DMS153 (cell line): Measurements from ENCODE around the gene MACROD2.
"Not testable (repeated sequence)": the region's sequence is repeated elsewhere in the genome, so short reads cannot be mapped to it uniquely, and the experiment has no call there.

ENCODE experiments used
- DNase-seq: peaks from one replicate; lab custom pipeline; 2025; lab: John Stamatoyannopoulos, UW

The MACROD2 gene

GRCh38 chr20:15742627-15743026 lies 1747.3 kb downstream of the MACROD2 start:
- DNase-seq, result no peak

GRCh38 chr20:15756002-15756753 lies 1760.9 kb downstream of the MACROD2 start:
- no peak for DNase-seq

GRCh38 chr20:15756754-15757115 lies 1761.4 kb downstream of the MACROD2 start:
- DNase-seq, result no peak

- DNase-seq, result no peak
These were observed 1764.3 kb downstream of the MACROD2 start for GRCh38 chr20:15759594-15759993.

GRCh38 chr20:15760001-15760621 lies 1764.8 kb downstream of the MACROD2 start:
- DNase-seq, result no peak

- DNase-seq, result no peak
These were observed 1768.0 kb downstream of the MACROD2 start for GRCh38 chr20:15763366-15763765.

GRCh38 chr20:15767586-15767985 lies 1772.3 kb downstream of the MACROD2 start:
- DNase-seq, result no peak

GRCh38 chr20:15767999-15768741 lies 1772.9 kb downstream of the MACROD2 start:
- DNase-seq, result no peak

GRCh38 chr20:15772826-15773225 lies 1777.5 kb downstream of the MACROD2 start:
- no peak for DNase-seq

- no peak for DNase-seq
These were observed 1779.6 kb downstream of the MACROD2 start for GRCh38 chr20:15774926-15775325.

GRCh38 chr20:15776770-15777466 lies 1781.6 kb downstream of the MACROD2 start:
- DNase-seq, result no peak

GRCh38 chr20:15784020-15784419 lies 1788.7 kb downstream of the MACROD2 start:
- DNase-seq, result no peak

- DNase-seq, result no peak
These were observed 1793.8 kb downstream of the MACROD2 start for GRCh38 chr20:15789079-15789478.

- DNase-seq, result no peak
These were observed 1797.5 kb downstream of the MACROD2 start for GRCh38 chr20:15792855-15793254.

- no peak for DNase-seq
These were observed 1799.1 kb downstream of the MACROD2 start for GRCh38 chr20:15794409-15794808.

- DNase-seq, result no peak
These were observed 1800.1 kb downstream of the MACROD2 start for GRCh38 chr20:15795305-15796019.

GRCh38 chr20:15799871-15800270 lies 1804.6 kb downstream of the MACROD2 start:
- DNase-seq, result no peak

- DNase-seq, result no peak
These were observed 1806.7 kb downstream of the MACROD2 start for GRCh38 chr20:15802020-15802419.

GRCh38 chr20:15805154-15805553 lies 1809.8 kb downstream of the MACROD2 start:
- DNase-seq, result no peak

- no peak for DNase-seq
These were observed 1810.8 kb downstream of the MACROD2 start for GRCh38 chr20:15806105-15806504.

- no peak for DNase-seq
These were observed 1812.0 kb downstream of the MACROD2 start for GRCh38 chr20:15807271-15807670.

- not testable (repeated sequence) for DNase-seq
These were observed 1812.5 kb downstream of the MACROD2 start for GRCh38 chr20:15807771-15808170.
